Measurements from ENCODE around the gene WWOX. TPM values are rescaled to one million over a fixed set of nuclear protein-coding genes. Genes with fewer than 3 reads are reported as not detected.

WWOX gene
- polyA plus RNA-seq, 3 donors = 36.2 to 37.9 (median 36.7) TPM

GRCh38 chr16:78130950-78131349 lies 31.5 kb downstream of the WWOX start:
- no peak for DNase-seq (ENCODE audit: extremely low read depth in 1 of 11, low read depth in 9 of 11, low spot score in 4 of 11)

GRCh38 chr16:78133919-78134318 lies 34.5 kb downstream of the WWOX start:
- no peak for DNase-seq (ENCODE audit: extremely low read depth in 1 of 11, low read depth in 9 of 11, low spot score in 4 of 11)

GRCh38 chr16:78134944-78135619 lies 35.6 kb downstream of the WWOX start:
- DNase-seq (ENCODE audit: extremely low read depth in 1 of 11, low read depth in 9 of 11, low spot score in 4 of 11) = no peak

DNA sequence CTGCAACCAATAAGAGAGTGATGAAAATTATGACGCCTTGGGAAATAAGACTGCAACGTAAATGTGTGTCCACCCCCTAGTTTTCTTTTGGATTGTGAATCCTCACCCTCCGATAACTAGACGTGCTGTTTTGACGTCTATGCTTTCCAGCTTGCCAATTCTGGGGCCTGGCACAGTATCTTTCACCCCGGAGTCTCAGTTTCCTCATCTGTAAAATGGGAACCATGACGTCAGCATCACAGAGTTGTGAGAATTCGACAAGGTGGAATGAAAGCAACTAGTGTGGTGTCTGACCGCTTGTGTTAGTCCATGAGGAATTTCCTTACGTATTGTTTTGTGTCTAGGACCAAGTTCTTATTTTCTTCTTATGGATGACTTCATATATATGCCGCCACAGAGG lies 37.7 kb downstream of the WWOX start:
- DNase-seq (ENCODE audit: extremely low read depth in 1 of 11, low read depth in 9 of 11, low spot score in 4 of 11) = no peak

- DNase-seq (ENCODE audit: extremely low read depth in 1 of 11, low read depth in 9 of 11, low spot score in 4 of 11) = no peak
Measured at GRCh38 chr16:78137782-78138616, 38.5 kb downstream of the WWOX start.

- no peak for DNase-seq (ENCODE audit: extremely low read depth in 1 of 11, low read depth in 9 of 11, low spot score in 4 of 11)
Measured at GRCh38 chr16:78140818-78141466, 41.5 kb downstream of the WWOX start.

GRCh38 chr16:78142788-78143187 lies 43.3 kb downstream of the WWOX start:
- DNase-seq (ENCODE audit: extremely low read depth in 1 of 11, low read depth in 9 of 11, low spot score in 4 of 11) = peak in 2 of 11 donors; percentile 23 to 39

- no peak for DNase-seq (ENCODE audit: extremely low read depth in 1 of 11, low read depth in 9 of 11, low spot score in 4 of 11)
Measured at GRCh38 chr16:78146807-78147206, 47.4 kb downstream of the WWOX start.

DNA sequence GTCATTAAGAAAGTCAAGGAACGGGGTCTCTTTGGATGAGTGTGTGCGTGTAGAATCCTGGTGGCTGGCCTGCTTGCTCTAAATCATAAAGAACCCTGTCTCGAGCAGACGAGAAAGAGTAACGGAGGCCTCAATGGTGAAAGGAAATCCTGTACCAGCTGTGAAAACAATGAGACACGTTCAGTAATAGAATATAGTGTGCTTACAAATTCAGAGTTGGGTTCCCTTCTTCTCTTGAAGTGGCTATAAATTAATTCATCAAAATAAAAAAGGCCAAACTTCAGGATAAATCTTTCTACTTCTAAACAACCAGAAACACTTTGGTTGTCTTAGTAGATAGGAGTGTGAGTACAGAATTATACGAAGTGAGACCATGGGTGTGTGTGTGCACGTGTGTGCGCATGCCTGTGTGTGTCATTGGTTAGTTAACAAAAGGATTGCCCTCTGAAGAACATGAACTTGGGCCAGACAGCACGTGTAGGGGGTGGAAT lies 48.5 kb downstream of the WWOX start:
- DNase-seq (ENCODE audit: extremely low read depth in 1 of 11, low read depth in 9 of 11, low spot score in 4 of 11) = peak in 6 of 11 donors; percentile 45 to 77 (median 56)

GRCh38 chr16:78150233-78150632 lies 50.8 kb downstream of the WWOX start:
- DNase-seq (ENCODE audit: extremely low read depth in 1 of 11, low read depth in 9 of 11, low spot score in 4 of 11) = no peak

DNA sequence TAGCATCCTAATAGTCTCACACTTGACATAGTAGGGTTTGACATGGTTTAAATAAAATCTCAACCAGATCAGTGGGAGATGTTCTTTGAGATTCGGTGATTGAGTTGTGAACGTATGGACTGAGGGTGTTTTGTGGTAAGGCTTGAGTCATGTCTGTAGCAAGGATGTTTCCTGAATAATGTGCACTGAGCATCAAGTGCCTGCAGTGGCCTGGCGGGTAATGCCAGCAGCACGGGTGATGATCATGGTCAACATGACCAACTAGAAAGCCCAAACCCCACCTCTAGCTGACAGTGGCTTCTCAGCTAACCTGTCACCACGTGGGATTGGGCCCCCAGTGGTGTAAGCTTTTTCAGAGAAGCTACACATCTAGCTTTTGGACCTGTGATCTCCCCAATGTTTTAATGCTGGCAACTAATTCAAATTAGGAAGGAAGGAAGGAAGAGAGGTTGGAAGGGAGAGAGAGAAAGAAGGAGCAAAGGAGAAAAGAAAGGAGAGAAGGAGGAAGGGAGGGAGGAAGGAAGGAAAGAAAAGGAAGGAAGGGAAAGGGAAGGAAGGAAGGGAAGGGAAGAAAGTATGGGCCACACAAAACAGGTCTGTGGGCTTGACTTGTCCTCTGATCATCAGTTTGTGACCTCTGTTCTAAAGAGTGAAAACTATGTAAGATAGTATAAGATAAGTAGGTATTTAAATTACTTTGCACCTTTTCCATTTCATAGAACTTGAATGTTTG lies 55.4 kb downstream of the WWOX start:
- DNase-seq (ENCODE audit: extremely low read depth in 1 of 11, low read depth in 9 of 11, low spot score in 4 of 11) = no peak

- no peak for DNase-seq (ENCODE audit: extremely low read depth in 1 of 11, low read depth in 9 of 11, low spot score in 4 of 11)
Measured at GRCh38 chr16:78155791-78156345, 56.4 kb downstream of the WWOX start.

DNA sequence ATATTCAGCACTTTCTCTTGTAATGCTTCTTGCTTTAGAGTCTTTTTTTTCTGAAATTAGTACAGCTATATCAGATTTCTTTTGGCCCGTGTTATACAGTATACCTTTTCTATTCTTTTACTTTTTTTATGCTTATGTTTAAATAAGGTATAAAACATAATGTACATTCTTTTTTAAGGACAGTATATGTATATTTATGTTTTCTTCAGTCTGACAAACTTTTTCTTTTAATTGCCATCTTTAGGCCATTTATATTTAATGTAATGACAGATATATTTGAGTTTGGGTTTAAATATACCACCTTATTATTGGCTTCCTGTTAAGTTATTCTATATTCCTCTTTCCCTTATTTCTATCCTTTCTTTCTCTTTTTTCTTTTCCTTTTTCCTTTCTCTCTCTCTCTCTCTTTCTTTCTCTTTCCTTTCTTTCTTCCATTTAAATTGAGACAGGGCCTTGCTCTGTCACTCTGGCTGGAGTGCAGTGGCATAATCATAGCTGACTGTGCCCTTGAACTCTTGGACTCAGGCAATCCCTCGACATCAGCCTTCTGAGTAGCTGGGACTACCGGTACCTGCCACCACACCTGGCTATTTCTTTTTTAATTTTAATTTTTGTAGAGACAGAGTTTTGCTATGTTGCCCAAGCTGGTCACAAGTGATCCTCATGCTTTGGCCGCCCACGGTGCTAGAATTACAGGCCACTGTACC lies 61.7 kb downstream of the WWOX start:
- no peak for DNase-seq (ENCODE audit: extremely low read depth in 1 of 11, low read depth in 9 of 11, low spot score in 4 of 11)

DNA sequence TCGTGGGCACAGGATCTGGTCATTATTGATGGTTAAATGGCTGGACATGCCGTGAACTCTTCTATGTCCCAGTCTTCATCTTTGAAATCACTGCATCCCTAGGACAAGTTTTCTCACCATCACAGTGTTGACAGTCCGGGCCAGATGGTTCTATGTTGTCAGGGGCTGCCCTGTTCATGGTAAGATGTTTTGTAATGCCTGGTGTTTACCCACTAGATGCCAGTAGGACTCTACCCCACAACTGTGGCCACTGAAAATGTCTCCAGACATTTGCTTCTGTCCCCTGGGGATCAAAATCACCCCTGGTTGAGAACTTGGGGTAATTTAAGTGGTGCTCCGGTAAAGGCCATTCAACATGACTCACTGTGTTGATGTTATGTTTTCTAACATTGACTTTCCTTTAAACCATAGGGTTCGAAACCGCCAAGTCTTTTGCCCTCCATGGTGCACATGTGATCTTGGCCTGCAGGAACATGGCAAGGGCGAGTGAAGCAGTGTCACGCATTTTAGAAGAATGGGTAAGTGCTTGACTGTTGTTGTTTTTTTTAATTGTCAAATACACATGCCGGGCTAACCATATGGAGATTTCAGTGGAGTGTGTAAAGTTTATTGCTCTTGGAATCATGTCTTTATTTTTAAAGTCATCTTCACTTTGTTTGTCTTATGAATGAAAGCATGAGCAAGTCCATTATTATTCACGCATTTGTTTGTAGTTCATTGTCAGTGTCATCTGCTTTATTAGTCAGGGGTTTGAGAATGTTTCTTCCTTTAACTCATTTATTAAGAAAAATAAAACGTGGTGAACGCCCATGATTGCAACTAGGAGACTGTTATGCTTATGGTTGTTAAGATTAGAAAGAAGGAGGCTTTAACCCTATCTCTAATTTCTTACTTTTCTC lies 64.6 kb downstream of the WWOX start:
- no peak for DNase-seq (ENCODE audit: extremely low read depth in 1 of 11, low read depth in 9 of 11, low spot score in 4 of 11)

DNA sequence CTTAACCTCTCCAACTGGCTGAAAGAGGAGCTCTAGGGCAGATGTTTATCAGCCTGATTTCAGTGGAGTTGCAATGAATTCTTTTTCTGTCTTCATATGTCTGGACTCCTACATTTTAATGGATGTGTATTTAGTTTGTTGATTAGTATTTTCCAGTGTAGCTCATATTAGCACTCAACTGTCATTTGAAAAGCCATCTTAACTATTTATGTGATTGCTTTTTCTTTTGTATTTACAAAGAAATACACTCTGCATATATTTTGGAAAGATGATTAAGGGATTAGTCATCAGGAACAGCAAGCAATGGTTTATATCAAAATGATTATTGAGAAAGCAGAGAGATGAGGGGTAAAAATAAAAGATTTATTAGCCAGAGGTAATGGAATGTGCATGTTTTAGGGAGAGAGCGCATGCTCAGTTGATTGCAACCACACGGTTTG lies 71.1 kb downstream of the WWOX start:
- DNase-seq (ENCODE audit: extremely low read depth in 1 of 11, low read depth in 9 of 11, low spot score in 4 of 11) = no peak

DNA sequence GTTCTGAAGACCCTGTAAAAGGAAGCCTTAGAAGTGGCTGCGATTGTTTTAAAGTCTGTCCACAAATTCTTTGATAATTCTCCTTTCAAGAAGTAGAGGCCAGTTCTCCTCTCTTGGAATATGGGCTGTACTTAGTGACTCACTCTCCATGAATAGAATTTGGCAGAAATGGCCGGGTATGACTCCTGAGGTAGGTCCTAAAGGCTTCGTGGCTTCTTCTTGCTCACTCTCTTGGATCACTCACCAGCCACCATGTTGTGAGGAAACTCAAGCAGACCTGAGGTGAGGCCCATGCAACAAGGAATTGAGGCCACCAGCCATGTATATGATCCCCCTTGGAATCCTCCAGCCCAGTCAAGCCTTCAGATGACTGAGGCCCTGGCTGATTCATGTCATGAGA lies 75.8 kb downstream of the WWOX start:
- DNase-seq (ENCODE audit: extremely low read depth in 1 of 11, low read depth in 9 of 11, low spot score in 4 of 11) = no peak

- DNase-seq (ENCODE audit: extremely low read depth in 1 of 11, low read depth in 9 of 11, low spot score in 4 of 11) = peak in 3 of 11 donors; percentile 7 to 28 (median 12)
Measured at GRCh38 chr16:78176435-78176834, 77.0 kb downstream of the WWOX start.
